OCI-LY1 (cell line): ENCODE data around the gene TRABD2A.

ENCODE experiments used
- H2AFZ ChIP-seq: fragments of 200-600 bp; sonication (generic), shearing (Covaris generic); 2 replicates; pipeline ENCODE4 v1.6.0; 2014; ENCODE audit warnings: antibody characterized with exemption, mild to moderate bottlenecking, low read length
- H3F3A ChIP-seq: fragments of 200-600 bp; sonication (generic), shearing (Covaris generic); 2 replicates; pipeline ENCODE4 v1.6.0; 2014; ENCODE audit warnings: mild to moderate bottlenecking, antibody characterized with exemption, low read length, moderate library complexity; ENCODE audit not compliant: insufficient read depth
- H3K27ac ChIP-seq: fragments of 200-600 bp; sonication (generic); 2 replicates; pipeline ENCODE4 v1.5.1; 2014; ENCODE audit warnings: low read length, mixed run types, mild to moderate bottlenecking, low read depth; ENCODE audit not compliant: poor library complexity, severe bottlenecking
- H3K27me3 ChIP-seq: fragments of 200-600 bp; sonication (generic); 2 replicates; pipeline ENCODE4 v1.6.0; 2014; ENCODE audit warnings: antibody characterized with exemption, mild to moderate bottlenecking, low read length, moderate library complexity; ENCODE audit not compliant: insufficient read depth
- H3K36me3 ChIP-seq: fragments of 200-600 bp; sonication (generic); 2 replicates; pipeline ENCODE4 v1.6.1; 2014; ENCODE audit warnings: mild to moderate bottlenecking, antibody characterized with exemption, low read length, moderate library complexity, mixed read lengths; ENCODE audit not compliant: insufficient read depth
- H3K4me1 ChIP-seq: fragments of 200-600 bp; sonication (generic); 2 replicates; pipeline ENCODE4 v1.5.1; 2014; ENCODE audit warnings: mild to moderate bottlenecking, low read length, moderate library complexity; ENCODE audit not compliant: insufficient read depth, severe bottlenecking
- H3K4me2 ChIP-seq: fragments of 200-600 bp; sonication (generic), shearing (Covaris generic); 2 replicates; pipeline ENCODE4 v1.6.1; 2014; ENCODE audit warnings: low read length
- H3K4me3 ChIP-seq: fragments of 200-600 bp; sonication (generic); 2 replicates; pipeline ENCODE4 v1.5.1; 2014; ENCODE audit warnings: low read length, low read depth, mild to moderate bottlenecking, mixed read lengths; ENCODE audit not compliant: poor library complexity, severe bottlenecking
- H3K79me2 ChIP-seq: fragments of 200-600 bp; shearing (Covaris generic); 2 replicates; pipeline ENCODE4 v1.6.1; 2016; ENCODE audit warnings: mixed run types, low read length, mixed read lengths; ENCODE audit not compliant: insufficient read depth
- H3K9ac ChIP-seq: fragments of 200-600 bp; sonication (generic), shearing (Covaris generic); 2 replicates; pipeline ENCODE4 v1.6.1; 2014; ENCODE audit warnings: mild to moderate bottlenecking, low read length, mixed read lengths
- H3K9me2 ChIP-seq: fragments of 200-600 bp; sonication (generic), shearing (Covaris generic); 2 replicates; pipeline ENCODE4 v1.6.1; 2014; ENCODE audit warnings: low read depth, mild to moderate bottlenecking, low read length, mixed read lengths
- H3K9me3 ChIP-seq: fragments of 200-600 bp; shearing (Covaris generic); 2 replicates; pipeline ENCODE4 v1.6.1; 2014; ENCODE audit warnings: low read length, mixed read lengths
- H4K20me1 ChIP-seq: fragments of 200-600 bp; sonication (generic), shearing (Covaris generic); 2 replicates; pipeline ENCODE4 v1.6.0; 2016; ENCODE audit warnings: mild to moderate bottlenecking, low read length; ENCODE audit not compliant: insufficient read depth
- CTCF ChIP-seq: fragments of 200-600 bp; sonication (generic), shearing (Covaris generic); IDR thresholded peaks from 2 replicates; pipeline ENCODE4 v1.5.1; 2017; ENCODE audit warnings: mild to moderate bottlenecking, antibody characterized with exemption, low read length, moderate library complexity, mixed read lengths
- EZH2 ChIP-seq: fragments of 200-600 bp; sonication (generic), shearing (Covaris generic); IDR thresholded peaks from 2 replicates; pipeline ENCODE4 v1.8.0; 2017; ENCODE audit warnings: borderline replicate concordance, mixed run types, mild to moderate bottlenecking, antibody characterized with exemption, low read length, moderate library complexity, mixed read lengths

The TRABD2A gene

GRCh38 chr2:84832772-84833461 lies 48.0 kb downstream of the TRABD2A start:
- no peaks in the 10 kb centered on the region for H3F3A ChIP-seq
- no peaks in the 10 kb centered on the region for H3K36me3 ChIP-seq
- no peak overlapping the region for H3K9ac ChIP-seq
- H3K9me2 ChIP-seq: no peaks in the 10 kb centered on the region
- H3K4me1 ChIP-seq: no peaks in the 10 kb centered on the region
- no peaks in the 10 kb centered on the region for H3K79me2 ChIP-seq
- no peak overlapping the region for H3K4me2 ChIP-seq
- no peak overlapping the region for H3K4me3 ChIP-seq
- TF ChIP-seq CTCF (no peak), EZH2 (no peak)
- H3K27me3 ChIP-seq: no peaks in the 10 kb centered on the region
- H3K27ac ChIP-seq: no peak overlapping the region
- H2AFZ ChIP-seq: no peak overlapping the region
- no peaks in the 10 kb centered on the region for H4K20me1 ChIP-seq
- H3K9me3 ChIP-seq: no peaks in the 10 kb centered on the region

- Histone ChIP-seq H3K9me2 (no peaks in the 10 kb centered on the region), H3K27me3 (no peaks in the 10 kb centered on the region), H3K27ac (no peak overlapping the region), H3K4me1 (no peaks in the 10 kb centered on the region), H3K9ac (no peak overlapping the region), H3K79me2 (no peaks in the 10 kb centered on the region), H3K9me3 (no peaks in the 10 kb centered on the region), H4K20me1 (no peaks in the 10 kb centered on the region), H3K36me3 (no peaks in the 10 kb centered on the region), H3F3A (no peaks in the 10 kb centered on the region), H3K4me2 (no peak overlapping the region), H3K4me3 (no peak overlapping the region), H2AFZ (no peak overlapping the region)
- TF ChIP-seq CTCF (no peak), EZH2 (no peak)
These were observed 50.0 kb downstream of the TRABD2A start for GRCh38 chr2:84830758-84831500.

- Histone ChIP-seq H3K79me2 (no peaks in the 10 kb centered on the region), H3K4me2 (no peak overlapping the region)
- no peak for TF ChIP-seq EZH2
- no peak for TF ChIP-seq CTCF
These were observed 50.8 kb downstream of the TRABD2A start for GRCh38 chr2:84830095-84830494.

More at GRCh38 chr2:84830095-84830494, 50.8 kb downstream of the TRABD2A start:
- no peaks in the 10 kb centered on the region for H3K9me3 ChIP-seq
- H3K27me3 ChIP-seq: no peaks in the 10 kb centered on the region
- no peak overlapping the region for H3K4me3 ChIP-seq
- no peaks in the 10 kb centered on the region for H3K4me1 ChIP-seq
- no peaks in the 10 kb centered on the region for H3K36me3 ChIP-seq
- H3K9me2 ChIP-seq: no peaks in the 10 kb centered on the region
- no peak overlapping the region for H2AFZ ChIP-seq
- H3K27ac ChIP-seq: no peak overlapping the region
- H3K9ac ChIP-seq: no peak overlapping the region
- H4K20me1 ChIP-seq: no peaks in the 10 kb centered on the region
- no peaks in the 10 kb centered on the region for H3F3A ChIP-seq
